DMS 273 (cell line): Measurements from ENCODE around the gene HSPA1L.
"Not testable (repeated sequence)": the region's sequence is repeated elsewhere in the genome, so short reads cannot be mapped to it uniquely, and the experiment has no call there.

Source experiments
- DNase-seq: peaks from one replicate; lab custom pipeline; 2025; ENCODE audit not compliant: unreplicated experiment; lab: John Stamatoyannopoulos, UW

HSPA1L gene

GRCh38 chr6:31815025-31815838 lies at the start of gene HSPA1L, which contains the start of gene HSPA1A:
TSS of gene HSPA1L (minus strand) at chr6:31815283. CDS start at chr6:31811972, 3,311 bp downstream.
TSS of gene HSPA1A (plus strand) at chr6:31815543. CDS start at chr6:31815757, 214 bp downstream.
- DNase-seq = peak; percentile 94

GRCh38 chr6:31864818-31865204 lies 49.7 kb upstream of the HSPA1L start:
- DNase-seq = no peak

- DNase-seq = not testable (repeated sequence)
Measured at GRCh38 chr6:31864123-31864562, 49.1 kb upstream of the HSPA1L start.

GRCh38 chr6:31862344-31863235 lies 47.5 kb upstream of the HSPA1L start, which contains the start of gene NEU1:
TSS of gene NEU1 (minus strand) at chr6:31862821. CDS start at chr6:31862776, 45 bp downstream.
- peak; percentile 100 for DNase-seq

- DNase-seq = no peak
Measured at GRCh38 chr6:31861919-31862343, 46.8 kb upstream of the HSPA1L start.

- no peak for DNase-seq
Measured at GRCh38 chr6:31861150-31861549, 46.1 kb upstream of the HSPA1L start.

GRCh38 chr6:31860349-31860748 lies 45.3 kb upstream of the HSPA1L start:
- DNase-seq = no peak

- DNase-seq = no peak
Measured at GRCh38 chr6:31859923-31860322, 44.8 kb upstream of the HSPA1L start.

- no peak for DNase-seq
Measured at GRCh38 chr6:31858707-31859106, 43.6 kb upstream of the HSPA1L start.

GRCh38 chr6:31857774-31858173 lies 42.7 kb upstream of the HSPA1L start:
- not testable (repeated sequence) for DNase-seq

GRCh38 chr6:31851980-31852718 lies 37.1 kb upstream of the HSPA1L start:
- not testable (repeated sequence) for DNase-seq

GRCh38 chr6:31851485-31851832 lies 36.4 kb upstream of the HSPA1L start:
- DNase-seq = no peak

- DNase-seq = no peak
Measured at GRCh38 chr6:31850765-31851484, 35.8 kb upstream of the HSPA1L start.

- no peak for DNase-seq
Measured at GRCh38 chr6:31847276-31847978, 32.3 kb upstream of the HSPA1L start.

- no peak for DNase-seq
Measured at GRCh38 chr6:31844507-31844906, 29.4 kb upstream of the HSPA1L start.

- peak; percentile 58 for DNase-seq
Measured at GRCh38 chr6:31842053-31842452, 27.0 kb upstream of the HSPA1L start.

- not testable (repeated sequence) for DNase-seq
Measured at GRCh38 chr6:31839779-31840126, 24.7 kb upstream of the HSPA1L start.

GRCh38 chr6:31838968-31839367 lies 23.9 kb upstream of the HSPA1L start:
- no peak for DNase-seq

- not testable (repeated sequence) for DNase-seq
Measured at GRCh38 chr6:31838114-31838553, 23.1 kb upstream of the HSPA1L start.
